Breast epithelium (tissue), 4 donors: ENCODE data around the gene CHMP1A. TPM values are rescaled to one million over a fixed set of nuclear protein-coding genes. Genes with fewer than 3 reads are reported as not detected.
"Not testable (repeated sequence)": the region's sequence is repeated elsewhere in the genome, so short reads cannot be mapped to it uniquely, and the experiment has no call there.

ENCODE experiments used
- DNase-seq, 2 donors: peaks; one replicate each; pipeline ENCODE4 v3.0.0-alpha.2; 2019; ENCODE audit warnings: low spot score in 2 of 2
- H3K27ac ChIP-seq, 2 donors: fragments of 200-600 bp; sonication (generic) in 1 of 2; one replicate each; pipeline ENCODE4 v1.5.1; 2016 to 2019; ENCODE audit warnings: mild to moderate bottlenecking in 1 of 2
- H3K27me3 ChIP-seq, 2 donors: fragments of 200-600 bp; sonication (generic) in 1 of 2; one replicate each; pipeline versions ENCODE4 v1.5.1 to v1.6.0; 2017 to 2019; ENCODE audit warnings: control low read depth in 1 of 2, mild to moderate bottlenecking in 1 of 2
- H3K36me3 ChIP-seq: fragments of 200-600 bp; one replicate; pipeline ENCODE4 v1.5.1; 2019
- H3K4me1 ChIP-seq, 2 donors: fragments of 200-600 bp; sonication (generic); one replicate each; pipeline ENCODE4 v1.5.1; 2016 to 2019; ENCODE audit warnings: control low read depth in 1 of 2
- H3K4me3 ChIP-seq, 3 donors: fragments of 200-600 bp; sonication (generic); 1 replicate in 2 of 3; 2 replicates in 1 of 3; pipeline ENCODE4 v1.5.1; 2016 to 2019; ENCODE audit warnings: mild to moderate bottlenecking in 3 of 3, moderate library complexity in 2 of 3
- H3K9me3 ChIP-seq, 2 donors: fragments of 200-600 bp; sonication (generic) in 1 of 2; one replicate each; pipeline ENCODE4 v1.5.1; 2016 to 2019; ENCODE audit warnings: control low read depth in 1 of 2
- POLR2A ChIP-seq: fragments of 450-650 bp; IDR thresholded peaks from one replicate; pipeline ENCODE4 v1.6.1; 2016; ENCODE audit warnings: antibody characterized with exemption, mild to moderate bottlenecking, moderate library complexity
- POLR2AphosphoS5 ChIP-seq, 3 donors: sonication (generic); formaldehyde crosslinking; IDR thresholded peaks; one replicate each; pipeline ENCODE4 v1.6.1; 2017; ENCODE audit warnings: antibody characterized with exemption in 3 of 3
- intact Hi-C: fragments of 100-400 bp; cut with DNase I; formaldehyde crosslinking; loops from one replicate; pipeline ENCODE4 v1.15.1; 2023; ENCODE audit warnings: low total_unique reads
- total RNA-seq, 3 donors: library from RNA; depleted of rRNA; stranded (reverse); fragments of >200 nt; gene quantifications; one replicate each; pipeline ENCODE4 v1.1.0, GENCODE V29; 2016
- TF ChIP-seq, protein P1 (sequence below), 3 donors: fragments of 450-650 bp; IDR thresholded peaks; one replicate each; pipeline ENCODE4 v1.5.1; 2016 to 2017; ENCODE audit warnings: antibody characterized with exemption in 3 of 3, mild to moderate bottlenecking in 3 of 3, moderate library complexity in 3 of 3

CHMP1A gene
- total RNA-seq, 3 donors from 2014 or later: 67.5 to 100.0 (median 86.2) TPM

DNA sequence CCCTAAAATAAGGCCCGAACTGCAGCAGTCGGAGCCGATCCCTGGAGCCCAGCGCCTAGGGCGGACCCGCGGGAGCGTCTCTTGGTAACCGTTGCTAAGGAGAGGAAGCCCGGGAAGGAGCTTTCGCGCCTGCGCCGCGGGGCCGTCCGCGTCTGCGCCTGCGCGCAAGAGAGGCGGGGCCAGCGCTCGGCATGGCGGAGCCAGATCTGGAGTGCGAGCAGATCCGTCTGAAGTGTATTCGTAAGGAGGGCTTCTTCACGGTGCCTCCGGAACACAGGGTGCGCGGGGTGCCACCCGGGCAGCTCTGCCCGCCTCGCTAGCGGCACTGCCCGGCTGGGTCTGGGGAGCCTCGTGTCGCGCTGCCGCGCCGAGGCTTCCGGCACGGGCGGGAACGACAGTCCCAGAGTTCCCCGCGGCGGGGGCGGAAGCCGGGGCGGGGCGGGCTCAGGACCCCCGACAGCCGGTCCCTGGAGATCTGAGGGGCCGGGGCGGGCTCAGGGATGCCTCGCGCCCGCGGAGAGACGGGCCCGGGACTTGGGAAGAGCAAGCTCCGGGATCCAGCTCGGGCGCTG, 29.1 kb upstream of the CHMP1A start, which contains the start of gene CDK10:
Gene CDK10 (plus strand): TSS at position 170 of the 572 bp plus-strand sequence. CDS start 22 bp downstream, at position 192.
- Histone ChIP-seq H3K27ac (peak within 1 kb of the TSS; percentile 77 to 93), H3K4me3 (peak within 1 kb of the TSS; percentile 76 to 87 (median 77)), H3K36me3 (no peaks in the 10 kb centered on the region), H3K27me3 (no peaks in the 10 kb centered on the region), H3K4me1 (peaks cover 7% of the 10 kb centered on the region in 2 donors), H3K9me3 (no peaks in the 10 kb centered on the region)
- DNase-seq: peak; percentile 77 to 86
- intact Hi-C loops: no loop called here
- peak; percentile 51 for TF ChIP-seq POLR2A
- TF ChIP-seq, protein P1, sequence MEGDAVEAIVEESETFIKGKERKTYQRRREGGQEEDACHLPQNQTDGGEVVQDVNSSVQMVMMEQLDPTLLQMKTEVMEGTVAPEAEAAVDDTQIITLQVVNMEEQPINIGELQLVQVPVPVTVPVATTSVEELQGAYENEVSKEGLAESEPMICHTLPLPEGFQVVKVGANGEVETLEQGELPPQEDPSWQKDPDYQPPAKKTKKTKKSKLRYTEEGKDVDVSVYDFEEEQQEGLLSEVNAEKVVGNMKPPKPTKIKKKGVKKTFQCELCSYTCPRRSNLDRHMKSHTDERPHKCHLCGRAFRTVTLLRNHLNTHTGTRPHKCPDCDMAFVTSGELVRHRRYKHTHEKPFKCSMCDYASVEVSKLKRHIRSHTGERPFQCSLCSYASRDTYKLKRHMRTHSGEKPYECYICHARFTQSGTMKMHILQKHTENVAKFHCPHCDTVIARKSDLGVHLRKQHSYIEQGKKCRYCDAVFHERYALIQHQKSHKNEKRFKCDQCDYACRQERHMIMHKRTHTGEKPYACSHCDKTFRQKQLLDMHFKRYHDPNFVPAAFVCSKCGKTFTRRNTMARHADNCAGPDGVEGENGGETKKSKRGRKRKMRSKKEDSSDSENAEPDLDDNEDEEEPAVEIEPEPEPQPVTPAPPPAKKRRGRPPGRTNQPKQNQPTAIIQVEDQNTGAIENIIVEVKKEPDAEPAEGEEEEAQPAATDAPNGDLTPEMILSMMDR (IDR thresholded peaks at IDR 0.05): no peak
- TF ChIP-seq POLR2AphosphoS5 (IDR thresholded peaks at IDR 0.05): peak; percentile 73 to 90 (median 74)

DNA sequence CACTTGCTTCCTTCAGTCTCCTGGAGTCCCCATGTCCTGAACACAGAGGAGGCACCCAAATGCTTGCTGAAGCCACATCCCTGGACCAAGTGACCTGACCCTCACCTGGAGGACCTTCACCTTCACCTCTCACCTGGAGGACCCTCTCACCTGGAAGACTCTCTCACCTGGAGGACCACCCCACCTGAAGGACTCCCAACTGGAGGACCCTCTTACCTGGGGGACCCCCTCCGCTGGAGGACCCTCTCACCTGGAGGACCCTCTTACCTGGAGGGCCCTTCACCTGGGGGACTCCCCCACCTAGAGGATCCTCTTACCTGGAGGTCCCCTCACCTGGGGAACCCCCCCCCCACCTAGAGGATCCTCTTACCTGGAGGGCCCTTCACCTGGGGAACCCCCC, 28.4 kb upstream of the CHMP1A start:
- no peak for DNase-seq
- Histone ChIP-seq H3K27me3 (no peaks in the 10 kb centered on the region), H3K27ac (no peak overlapping the region), H3K36me3 (no peaks in the 10 kb centered on the region), H3K9me3 (no peaks in the 10 kb centered on the region), H3K4me1 (peaks cover 7% of the 10 kb centered on the region in 2 donors), H3K4me3 (peak overlapping the region in 2 of 3 donors; percentile 77 to 87)
- intact Hi-C loops: no loop called here
- TF ChIP-seq POLR2AphosphoS5 (IDR thresholded peaks at IDR 0.05) (no peak), POLR2A (no peak)
- TF ChIP-seq, protein P1 (IDR thresholded peaks at IDR 0.05): no peak

DNA sequence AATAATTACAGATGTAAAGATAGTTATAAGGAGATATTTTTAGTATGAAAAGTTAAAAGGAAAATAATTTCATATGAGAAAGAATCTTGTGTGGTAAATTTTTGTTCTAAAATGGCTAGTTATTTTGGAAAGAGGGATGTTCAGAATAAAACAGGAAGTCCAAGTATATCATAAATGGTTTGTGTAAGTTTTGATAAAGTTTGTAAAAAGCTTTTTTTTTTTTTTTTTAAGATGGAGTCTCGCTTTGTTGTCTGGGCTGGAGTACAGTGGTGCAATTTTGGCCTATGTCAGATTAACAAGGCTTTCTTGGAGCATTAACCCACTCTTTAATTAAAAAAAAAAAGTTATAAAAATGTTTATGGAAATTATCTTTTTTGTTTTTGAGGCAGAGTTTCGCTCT, 20.8 kb upstream of the CHMP1A start:
- no peaks in the 10 kb centered on the region for H3K9me3 ChIP-seq
- no peaks in the 10 kb centered on the region for H3K4me1 ChIP-seq
- no peak overlapping the region for H3K27ac ChIP-seq
- H3K36me3 ChIP-seq: no peaks in the 10 kb centered on the region
- no peaks in the 10 kb centered on the region for H3K27me3 ChIP-seq
- no peak overlapping the region for H3K4me3 ChIP-seq
- TF ChIP-seq, protein P1 (IDR thresholded peaks at IDR 0.05): no peak
- TF ChIP-seq POLR2A (no peak), POLR2AphosphoS5 (IDR thresholded peaks at IDR 0.05) (no peak)
- intact Hi-C loops: no loop called here
- no peak for DNase-seq

DNA sequence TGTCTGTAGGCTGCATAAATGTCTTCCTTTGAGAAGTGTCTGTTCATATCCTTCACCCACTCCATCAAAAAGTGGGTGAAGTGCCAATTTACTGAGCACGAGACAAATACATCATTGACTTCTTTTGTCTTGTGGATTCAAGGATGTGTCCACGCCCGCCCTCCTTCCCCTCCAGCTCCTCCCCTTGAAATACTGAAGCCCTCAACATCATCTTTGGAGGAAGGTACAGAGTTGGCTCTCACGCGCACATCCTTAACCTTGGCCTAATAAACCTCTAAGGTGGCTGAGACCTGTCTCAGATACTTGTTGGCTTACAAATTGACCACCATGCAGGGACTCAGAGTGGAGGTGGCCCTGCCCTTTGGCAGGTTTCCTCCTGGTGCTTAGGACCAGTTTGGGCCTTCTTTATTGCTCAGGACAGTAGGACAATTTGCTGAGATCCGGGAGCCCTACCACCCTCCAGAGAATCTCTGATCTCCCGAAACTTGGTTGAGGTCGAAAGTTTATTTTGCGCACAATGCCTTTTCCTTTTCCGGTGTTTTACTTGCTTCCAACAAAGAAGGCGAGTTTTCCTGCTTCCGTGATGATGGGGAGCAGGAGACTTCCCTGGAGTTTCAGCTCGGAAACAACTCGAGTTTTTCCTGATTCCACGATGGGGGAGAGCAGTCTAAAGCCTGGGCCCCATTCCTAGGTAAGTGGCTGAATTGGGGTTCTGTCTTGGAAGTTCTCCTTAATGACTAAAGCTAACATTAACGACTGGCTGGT, 14.9 kb upstream of the CHMP1A start:
- TF ChIP-seq, protein P1 (IDR thresholded peaks at IDR 0.05): no peak
- no peak for TF ChIP-seq POLR2AphosphoS5 (IDR thresholded peaks at IDR 0.05)
- TF ChIP-seq POLR2A: no peak
- no peaks in the 10 kb centered on the region for H3K36me3 ChIP-seq
- peak overlapping the region in 1 of 2 donors; percentile 48 for H3K27ac ChIP-seq
- intact Hi-C loops: no loop called here
- no peak overlapping the region for H3K4me3 ChIP-seq
- no peaks in the 10 kb centered on the region for H3K9me3 ChIP-seq
- no peaks in the 10 kb centered on the region for H3K4me1 ChIP-seq
- DNase-seq: no peak
- H3K27me3 ChIP-seq: no peaks in the 10 kb centered on the region

DNA sequence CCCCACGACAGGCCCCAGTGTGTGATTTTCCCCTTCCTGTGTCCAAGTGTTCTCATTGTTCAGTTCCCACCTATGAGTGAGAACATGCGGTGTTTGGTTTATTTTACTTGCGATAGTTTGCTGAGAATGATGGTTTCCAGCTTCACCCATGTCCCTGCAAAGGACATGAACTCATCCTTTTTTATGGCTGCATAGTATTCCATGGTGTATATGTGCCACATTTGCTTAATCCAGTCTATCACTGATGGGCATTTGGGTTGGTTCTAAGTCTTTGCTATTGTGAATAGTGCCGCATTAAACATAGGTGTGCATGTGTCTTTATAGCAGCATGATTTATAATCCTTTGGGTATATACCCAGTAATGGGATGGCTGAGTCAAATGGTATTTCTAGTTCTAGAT, 14.1 kb upstream of the CHMP1A start:
- H3K9me3 ChIP-seq, H3K4me1 ChIP-seq, H3K36me3 ChIP-seq, H3K27ac ChIP-seq, DNase-seq, intact Hi-C loops, H3K4me3 ChIP-seq, H3K27me3 ChIP-seq: not testable (repeated sequence)
